ENCODE results near the gene OPN5. TPM values are rescaled to one million over a fixed set of nuclear protein-coding genes. Genes with fewer than 3 reads are reported as not detected.
"Not testable (repeated sequence)": the region's sequence is repeated elsewhere in the genome, so short reads cannot be mapped to it uniquely, and the experiment has no call there.

The OPN5 gene, protein sequence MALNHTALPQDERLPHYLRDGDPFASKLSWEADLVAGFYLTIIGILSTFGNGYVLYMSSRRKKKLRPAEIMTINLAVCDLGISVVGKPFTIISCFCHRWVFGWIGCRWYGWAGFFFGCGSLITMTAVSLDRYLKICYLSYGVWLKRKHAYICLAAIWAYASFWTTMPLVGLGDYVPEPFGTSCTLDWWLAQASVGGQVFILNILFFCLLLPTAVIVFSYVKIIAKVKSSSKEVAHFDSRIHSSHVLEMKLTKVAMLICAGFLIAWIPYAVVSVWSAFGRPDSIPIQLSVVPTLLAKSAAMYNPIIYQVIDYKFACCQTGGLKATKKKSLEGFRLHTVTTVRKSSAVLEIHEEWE
- total RNA-seq (2014; rRNA removed; shearing (Covaris generic)): not detected in 2 replicates

DNA sequence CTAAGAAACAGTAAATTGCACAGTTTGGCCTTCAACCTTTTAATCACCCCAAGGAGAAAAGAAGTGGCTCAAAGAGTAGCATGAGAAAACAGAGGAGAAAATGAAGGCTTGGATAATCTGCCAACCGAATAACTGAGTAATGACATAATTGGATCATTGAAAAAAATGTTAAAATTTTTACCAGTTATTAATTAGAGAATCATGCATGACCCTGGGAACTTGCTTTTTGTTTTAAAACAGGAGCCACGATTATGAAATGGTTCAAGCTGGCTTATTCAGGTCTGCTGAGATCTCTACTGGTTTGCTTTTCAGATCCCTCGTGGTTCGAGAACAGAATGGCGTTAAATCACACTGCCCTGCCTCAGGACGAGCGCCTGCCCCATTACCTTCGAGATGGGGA is at the start of gene OPN5:
Gene OPN5, plus strand, starts transcription at position 301 of the 400 bp plus-strand sequence. Its CDS starts 35 bp downstream, at position 336.
- DNase-seq (ENCODE audit: low read depth): no peak

DNA sequence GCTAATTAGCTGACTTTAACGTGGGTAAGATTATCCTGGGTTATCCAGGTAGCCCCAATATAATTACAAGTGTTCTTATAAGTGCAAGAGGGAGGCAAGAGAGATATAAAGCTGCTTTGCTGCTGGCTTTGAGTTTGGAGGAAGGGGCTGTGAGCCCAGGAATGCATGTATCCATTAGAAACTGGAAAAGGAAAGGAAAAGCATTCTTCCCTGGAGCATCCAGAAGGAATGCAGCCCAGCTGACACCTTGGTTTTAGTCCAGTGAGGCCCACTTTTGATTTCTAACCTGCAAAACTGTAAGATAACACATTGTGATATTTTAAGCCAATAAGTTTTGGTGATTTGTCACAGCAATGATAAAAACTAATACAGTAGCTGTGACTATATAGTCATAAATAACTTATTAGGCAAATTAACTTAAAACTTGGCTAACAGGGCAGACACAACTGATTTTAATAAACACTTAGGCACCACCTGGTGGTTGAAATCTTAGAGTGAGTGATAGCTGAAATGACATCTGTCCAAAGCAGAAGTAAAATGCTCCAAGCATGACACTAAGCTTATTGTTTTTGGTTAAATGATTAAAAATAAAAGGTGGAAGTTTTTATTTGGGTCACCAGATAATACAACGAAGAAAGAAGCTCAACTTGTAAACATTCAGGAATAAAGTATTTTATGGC is 47.8 kb upstream of the OPN5 start:
- DNase-seq (ENCODE audit: low read depth): peak; percentile 22

DNA sequence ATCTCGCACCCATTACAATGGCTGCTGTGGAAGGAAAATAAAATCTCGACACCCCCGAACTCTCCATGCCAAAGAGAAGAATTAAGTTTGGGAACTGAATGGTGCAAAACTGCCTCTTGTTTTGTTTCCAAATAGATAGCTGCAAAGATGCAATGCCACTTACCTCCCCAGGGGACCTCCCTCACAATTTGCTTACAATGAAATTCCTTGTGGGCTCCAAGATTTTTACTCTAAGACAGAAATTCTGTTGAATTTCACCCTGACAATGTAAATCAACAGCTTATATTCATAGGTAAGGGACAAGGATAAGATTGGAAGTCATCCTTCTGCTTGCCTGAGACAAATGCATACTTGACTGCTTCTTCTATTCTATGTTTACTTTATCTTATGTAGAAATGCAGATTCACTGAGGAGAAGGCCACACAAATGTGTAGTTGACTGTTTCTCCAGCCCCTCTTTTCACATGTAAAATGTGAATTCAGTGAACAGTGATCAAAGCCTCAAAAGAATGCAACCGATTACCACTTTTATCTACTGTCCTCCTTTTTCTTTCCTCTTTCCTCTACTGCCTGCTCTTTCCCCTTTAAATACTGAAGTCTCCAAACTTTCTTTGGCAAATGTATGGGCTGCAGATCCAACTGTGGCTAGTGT is 46.9 kb upstream of the OPN5 start:
- DNase-seq (ENCODE audit: low read depth): no peak

DNA sequence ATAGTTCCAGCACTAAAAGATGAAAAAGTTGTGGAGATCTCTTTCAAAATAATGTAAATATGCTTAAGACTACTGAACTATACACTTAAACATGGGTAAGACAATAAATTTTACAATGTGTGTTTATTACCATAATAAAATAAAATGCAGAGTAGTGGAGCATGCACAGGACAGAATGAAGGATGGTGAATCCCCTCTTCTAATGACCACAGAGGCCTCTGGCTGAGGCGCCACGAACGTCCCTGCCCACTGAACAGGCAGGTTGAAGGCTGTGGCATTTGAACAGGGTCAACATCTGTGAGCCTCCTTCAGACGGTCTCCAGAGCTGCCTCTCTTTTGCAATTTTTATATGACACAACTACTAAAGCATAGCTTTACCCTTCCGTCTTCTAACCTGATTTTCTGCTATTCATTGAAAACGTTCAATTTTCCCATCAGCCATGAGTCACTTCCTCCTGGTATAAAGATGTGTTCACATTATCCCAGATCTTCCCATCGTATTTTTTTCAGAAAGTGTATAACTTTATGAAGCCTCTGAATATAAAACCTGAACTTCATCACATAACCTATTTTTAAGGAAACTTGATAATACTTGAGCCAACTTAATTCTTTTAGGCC is 45.6 kb upstream of the OPN5 start:
- DNase-seq (ENCODE audit: low read depth): no peak

DNA sequence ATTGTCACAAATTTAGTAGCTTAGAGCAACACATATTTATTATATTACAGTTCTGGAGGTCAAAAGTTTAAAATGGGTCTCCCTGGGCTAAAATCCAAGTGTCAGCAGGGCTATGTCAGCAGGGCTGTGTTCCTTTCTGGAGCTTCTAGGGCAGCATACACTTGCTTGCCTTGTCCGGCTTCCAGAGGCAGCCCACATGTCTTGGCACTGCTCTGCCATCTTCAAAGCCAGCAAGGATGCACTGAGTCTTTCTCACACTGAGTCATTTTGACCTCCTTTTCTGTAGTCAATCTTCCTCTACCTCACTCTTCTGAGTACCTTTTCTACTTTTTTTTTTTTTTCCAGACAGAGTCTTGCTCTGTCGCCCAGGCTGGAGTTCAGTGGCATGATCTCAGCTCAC is 44.4 kb upstream of the OPN5 start:
- DNase-seq (ENCODE audit: low read depth): no peak

DNA sequence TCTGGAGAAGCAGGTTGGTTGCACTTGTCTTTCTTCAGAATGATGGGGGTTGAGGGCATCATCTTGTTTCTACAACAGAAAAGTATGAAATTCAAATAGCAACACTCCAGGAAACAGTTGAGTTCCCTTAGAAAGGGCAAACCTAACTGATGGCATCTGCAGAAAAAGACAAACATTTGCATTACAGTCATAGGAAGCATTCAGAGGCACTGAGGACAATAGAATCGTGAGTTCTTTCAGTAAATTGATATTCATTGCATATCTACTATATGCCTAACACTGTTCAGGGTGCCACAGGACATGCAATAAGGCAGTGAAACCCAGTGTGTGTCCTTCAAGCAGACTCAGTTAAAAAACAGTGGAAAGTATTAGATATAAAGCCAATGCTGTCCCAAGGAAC is 41.1 kb upstream of the OPN5 start:
- no peak for DNase-seq (ENCODE audit: low read depth)

DNA sequence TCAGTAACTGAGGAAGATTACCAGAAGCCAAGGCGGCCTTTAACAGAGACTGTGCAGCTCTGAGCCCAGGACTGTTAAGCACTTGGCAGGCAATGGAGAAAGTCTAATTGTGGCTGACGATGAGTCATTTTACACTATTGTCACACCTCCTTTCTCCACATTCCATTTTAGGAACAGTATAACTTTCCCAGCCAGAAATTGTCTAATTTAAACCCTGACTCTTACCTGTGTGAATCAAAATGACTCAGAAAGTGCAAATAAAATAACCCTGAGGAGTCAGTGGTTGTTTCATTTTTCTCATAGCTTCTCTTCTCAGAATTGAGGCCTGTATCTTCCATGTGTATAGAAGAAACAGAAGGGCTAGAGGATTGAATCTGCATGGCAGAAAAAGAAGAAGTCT is 40.0 kb upstream of the OPN5 start:
- peak; percentile 32 for DNase-seq (ENCODE audit: low read depth)

DNA sequence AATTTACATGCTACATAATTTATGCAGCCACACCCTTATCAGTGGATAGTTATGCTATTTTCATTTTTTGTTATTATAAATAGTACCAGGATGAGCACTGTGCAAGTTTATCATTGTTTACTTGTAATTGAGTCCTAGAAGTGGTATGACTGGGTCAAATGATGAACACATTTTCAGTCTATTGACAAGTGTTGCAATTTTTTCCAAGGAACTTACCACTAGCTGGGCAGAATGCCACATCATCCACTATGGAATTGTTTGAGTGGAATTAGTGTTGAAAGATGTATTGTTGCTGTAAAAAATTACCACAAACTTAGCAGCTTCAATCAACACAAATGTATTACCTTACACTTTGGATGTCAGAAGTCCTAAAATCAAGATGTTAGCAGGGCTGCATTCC is 38.1 kb upstream of the OPN5 start:
- peak; percentile 8 for DNase-seq (ENCODE audit: low read depth)

DNA sequence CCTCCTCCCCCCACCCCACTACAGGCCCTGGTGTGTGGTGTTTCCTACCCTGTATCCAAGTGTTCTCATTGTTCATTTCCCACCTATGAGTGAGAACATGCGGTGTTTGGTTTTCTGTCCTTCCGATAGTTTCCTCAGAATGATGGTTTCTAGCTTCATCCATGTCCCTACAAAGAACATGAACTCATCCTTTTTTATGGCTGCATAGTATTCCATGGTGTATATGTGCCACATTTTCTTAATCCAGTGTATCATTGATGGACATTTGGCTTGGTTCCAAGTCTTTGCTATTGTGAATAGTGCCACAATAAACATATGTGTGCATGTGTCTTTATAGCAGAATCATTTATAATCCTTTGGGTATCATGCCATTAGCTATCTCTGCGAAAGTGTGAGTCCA is 36.6 kb upstream of the OPN5 start:
- DNase-seq (ENCODE audit: low read depth): not testable (repeated sequence)

DNA sequence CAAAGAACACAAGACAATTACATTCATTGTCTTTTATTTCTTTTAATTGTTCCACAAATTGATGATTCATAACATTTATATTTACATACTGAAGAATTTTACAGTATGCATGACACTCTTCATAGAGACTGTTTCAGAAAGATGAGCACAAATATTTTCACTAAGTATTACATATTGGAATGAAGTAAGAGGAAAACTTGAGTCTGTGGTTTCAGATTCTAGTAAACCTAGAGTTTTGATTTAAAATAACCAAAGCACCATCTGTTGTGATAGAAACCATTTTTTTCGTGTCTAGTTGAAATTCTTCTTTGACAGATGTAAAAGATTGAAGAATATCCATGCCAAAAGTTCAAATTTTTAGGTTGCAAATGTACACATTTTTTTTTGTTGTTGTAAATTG is 32.1 kb upstream of the OPN5 start:
- DNase-seq (ENCODE audit: low read depth): no peak

DNA sequence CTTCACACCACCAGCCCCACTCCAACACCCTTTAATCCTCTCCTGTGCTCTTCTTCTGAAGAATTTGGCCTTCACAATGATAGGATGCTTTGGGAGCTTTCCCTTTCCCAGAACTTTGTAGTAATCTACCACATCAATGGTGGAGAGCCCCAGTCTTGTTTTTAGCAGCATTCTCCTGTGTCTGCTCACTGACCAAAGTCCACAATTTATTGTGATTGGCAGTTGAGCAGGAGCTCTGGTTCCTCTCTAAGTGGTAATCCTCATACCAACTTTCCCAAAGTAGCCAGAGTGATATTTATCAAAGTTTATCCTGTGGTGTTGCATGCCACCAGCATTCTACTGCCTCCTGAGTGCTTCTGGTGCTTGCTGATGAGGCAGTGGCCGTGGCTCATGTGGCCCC is 29.0 kb upstream of the OPN5 start:
- DNase-seq (ENCODE audit: low read depth): no peak

DNA sequence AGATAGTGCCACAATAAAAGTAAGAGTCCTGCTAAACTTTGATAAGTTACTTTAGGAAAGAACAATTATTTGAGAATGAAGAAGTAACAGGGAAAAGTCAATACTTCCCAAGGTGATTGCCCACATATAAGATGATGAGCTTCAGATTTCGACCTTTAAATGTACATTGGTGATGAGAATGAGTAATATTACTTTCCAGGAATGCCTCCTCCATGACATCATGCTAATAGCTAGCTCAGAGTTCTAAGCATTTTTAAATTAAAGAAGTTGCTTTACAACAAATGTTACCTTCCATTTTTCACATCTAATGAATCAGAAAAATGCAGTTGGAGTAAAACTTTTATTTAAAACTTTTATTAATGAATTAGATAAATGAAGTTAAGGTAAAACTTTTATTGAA is 22.5 kb upstream of the OPN5 start:
- DNase-seq (ENCODE audit: low read depth): no peak

DNA sequence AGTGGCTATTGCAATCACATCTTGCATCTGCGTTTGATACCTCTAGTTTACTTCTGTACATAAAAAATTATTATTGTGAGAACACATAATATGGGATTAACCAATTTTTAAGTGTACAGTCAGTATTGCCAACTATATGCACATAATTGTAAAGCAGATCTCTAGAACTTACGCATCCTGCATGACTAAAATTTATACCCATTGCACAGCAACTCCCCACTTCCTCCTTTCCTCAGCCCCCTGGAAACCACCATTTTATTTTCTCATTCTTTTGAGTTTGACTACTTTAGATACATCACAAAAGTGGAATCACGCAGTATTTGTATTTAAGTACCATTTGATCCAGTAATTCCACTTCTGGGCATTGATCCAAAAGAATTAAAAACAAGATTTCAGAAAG is 19.3 kb upstream of the OPN5 start:
- no peak for DNase-seq (ENCODE audit: low read depth)

DNA sequence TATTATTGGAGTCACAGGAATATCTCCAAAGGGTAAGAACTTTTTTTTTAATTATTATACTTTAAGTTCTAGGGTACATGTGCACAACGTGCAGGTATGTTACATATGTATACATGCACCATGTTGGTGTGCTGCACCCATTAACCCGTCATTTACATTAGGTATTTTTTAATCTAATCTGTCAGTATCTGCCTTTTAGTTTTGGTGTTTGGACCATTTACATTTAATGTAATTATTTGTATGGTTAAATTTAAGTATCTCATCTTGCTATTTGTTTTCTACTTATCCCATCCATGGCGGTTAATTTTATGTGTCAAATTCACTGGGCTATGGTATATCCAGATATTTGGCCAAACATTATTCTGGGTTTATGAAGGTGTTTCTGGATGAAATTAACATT is 15.4 kb upstream of the OPN5 start:
- no peak for DNase-seq (ENCODE audit: low read depth)

DNA sequence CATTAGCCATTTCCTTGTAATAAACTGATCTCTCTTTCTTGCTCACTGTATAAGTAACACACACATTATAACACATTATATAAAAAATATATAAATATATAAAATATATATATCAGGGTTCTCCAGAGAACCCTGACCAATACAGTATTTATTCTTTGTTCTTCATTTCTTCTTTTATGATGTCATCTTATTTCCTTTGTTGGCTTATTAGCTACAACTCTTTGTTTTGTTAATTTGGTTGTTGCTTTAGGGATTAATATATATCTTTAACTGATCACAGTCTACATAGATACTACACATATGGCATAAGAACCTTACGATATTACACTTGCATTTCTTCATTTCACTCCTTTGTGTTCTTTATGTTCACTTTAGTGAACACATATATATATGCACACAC is 14.7 kb upstream of the OPN5 start:
- no peak for DNase-seq (ENCODE audit: low read depth)

DNA sequence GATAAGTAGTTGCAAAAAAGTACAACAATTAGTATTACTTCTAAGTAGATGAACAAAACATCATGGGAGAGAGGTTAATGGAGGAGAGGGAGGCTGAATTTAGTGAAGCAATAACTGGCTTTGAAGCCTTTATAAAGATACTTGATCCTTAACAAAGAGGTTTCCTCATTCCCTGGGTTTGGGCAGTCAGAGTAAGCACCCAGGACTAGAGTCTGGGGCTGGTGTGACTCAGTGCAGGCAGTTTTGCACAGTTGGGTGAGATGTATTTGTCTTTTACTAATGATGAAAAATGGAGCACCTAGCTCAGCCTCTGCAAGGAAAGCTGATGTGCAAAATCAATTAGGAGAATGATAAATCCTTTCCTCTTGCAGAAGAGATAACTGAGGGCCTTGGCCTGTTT is 11.8 kb upstream of the OPN5 start:
- DNase-seq (ENCODE audit: low read depth): no peak

DNA sequence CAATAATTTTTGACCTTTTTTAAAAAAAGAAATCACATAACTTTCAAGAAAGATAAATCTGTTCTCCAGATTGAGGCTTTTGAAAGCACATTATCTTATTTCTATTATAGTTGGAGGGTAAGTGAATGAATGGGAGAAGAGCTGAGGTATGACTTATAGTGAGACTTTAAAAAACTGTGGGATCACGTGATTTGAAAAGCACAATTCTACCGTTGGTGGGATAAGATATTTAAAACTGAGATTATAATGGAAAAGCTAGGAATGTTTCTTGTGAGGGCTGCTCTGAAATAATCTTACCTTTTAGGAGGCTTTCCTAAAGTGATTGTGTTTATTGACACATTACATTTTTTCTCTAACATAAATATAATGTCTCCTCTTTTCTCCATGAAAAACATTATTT is 9.5 kb upstream of the OPN5 start:
- DNase-seq (ENCODE audit: low read depth): no peak

DNA sequence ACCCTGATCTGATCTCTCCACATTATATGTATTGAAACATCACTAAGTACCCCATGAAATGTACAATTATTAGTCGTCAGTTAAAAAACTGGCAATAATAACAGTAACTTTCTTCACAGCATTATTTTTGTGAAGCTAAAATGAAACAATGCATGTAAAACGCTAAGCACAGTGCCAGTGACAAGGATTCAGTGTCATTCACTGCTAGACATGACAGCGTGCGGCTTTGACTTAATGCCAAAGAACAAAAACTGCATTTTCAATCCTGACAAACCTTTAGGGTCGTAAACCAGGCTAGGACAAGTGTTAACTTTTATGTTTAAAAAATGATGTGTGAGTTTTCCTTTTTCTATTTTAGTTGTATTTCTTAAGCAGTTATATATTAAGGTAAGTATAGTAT is 8.8 kb upstream of the OPN5 start:
- no peak for DNase-seq (ENCODE audit: low read depth)

DNA sequence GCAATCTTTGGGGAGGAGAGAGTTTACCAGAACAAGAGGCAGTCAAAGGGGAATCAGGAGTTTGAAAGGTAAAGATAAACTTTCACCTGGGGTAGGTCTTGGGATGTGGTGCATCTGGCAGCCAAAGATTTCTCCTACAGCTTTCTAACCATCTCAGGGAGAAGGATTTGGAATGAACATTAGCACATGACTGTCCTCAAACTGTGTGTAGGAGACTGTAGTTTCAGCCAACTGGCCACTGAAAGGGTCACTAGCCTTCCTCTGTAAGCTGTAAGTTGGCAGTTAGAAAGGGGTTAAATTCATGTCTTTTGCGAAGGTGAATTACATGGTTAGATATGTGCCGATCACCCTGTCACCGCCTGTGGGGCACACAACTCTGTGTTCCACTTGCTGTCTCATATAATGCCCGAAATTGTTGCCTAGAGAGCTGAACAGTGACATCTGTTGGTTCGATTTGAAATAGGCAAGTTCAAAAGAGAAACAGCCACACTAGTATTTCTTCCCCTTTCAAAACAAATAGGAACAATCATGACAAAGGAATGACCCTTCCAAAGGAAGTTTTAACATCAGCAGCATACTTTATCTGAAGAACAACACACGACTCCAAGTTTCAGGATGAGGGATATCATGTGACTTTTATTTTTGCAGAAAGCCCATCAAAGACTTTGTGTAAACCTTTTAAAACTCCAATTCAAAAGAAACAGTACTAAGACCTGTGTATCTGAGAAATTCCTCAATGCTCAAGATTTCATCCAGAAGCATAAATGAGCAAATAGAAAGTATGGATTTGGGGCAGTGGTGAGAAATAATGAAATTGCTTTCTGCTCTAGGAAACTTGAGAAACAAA is 1.1 kb upstream of the OPN5 start:
- peak; percentile 64 for DNase-seq (ENCODE audit: low read depth)

DNA sequence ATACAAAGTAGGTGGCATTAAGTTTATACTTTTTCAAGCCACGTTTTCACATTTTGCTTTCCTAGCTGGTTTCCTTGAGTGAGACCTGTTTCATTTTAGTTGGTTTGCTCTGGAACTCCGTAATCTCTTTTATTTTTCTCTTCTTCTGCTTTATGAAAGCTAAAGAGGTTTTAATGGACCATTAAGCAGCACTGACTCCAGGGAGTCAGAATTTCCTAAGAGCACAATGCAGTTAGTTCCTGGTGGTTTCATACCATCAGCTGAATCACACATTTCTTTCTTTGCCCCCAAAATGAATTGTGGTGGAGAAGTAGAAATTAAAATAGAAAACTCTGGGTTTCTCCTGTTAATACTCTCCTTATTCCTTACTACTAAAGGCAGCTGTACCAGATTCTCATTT is 3.4 kb downstream of the OPN5 start:
- no peak for DNase-seq (ENCODE audit: low read depth)

DNA sequence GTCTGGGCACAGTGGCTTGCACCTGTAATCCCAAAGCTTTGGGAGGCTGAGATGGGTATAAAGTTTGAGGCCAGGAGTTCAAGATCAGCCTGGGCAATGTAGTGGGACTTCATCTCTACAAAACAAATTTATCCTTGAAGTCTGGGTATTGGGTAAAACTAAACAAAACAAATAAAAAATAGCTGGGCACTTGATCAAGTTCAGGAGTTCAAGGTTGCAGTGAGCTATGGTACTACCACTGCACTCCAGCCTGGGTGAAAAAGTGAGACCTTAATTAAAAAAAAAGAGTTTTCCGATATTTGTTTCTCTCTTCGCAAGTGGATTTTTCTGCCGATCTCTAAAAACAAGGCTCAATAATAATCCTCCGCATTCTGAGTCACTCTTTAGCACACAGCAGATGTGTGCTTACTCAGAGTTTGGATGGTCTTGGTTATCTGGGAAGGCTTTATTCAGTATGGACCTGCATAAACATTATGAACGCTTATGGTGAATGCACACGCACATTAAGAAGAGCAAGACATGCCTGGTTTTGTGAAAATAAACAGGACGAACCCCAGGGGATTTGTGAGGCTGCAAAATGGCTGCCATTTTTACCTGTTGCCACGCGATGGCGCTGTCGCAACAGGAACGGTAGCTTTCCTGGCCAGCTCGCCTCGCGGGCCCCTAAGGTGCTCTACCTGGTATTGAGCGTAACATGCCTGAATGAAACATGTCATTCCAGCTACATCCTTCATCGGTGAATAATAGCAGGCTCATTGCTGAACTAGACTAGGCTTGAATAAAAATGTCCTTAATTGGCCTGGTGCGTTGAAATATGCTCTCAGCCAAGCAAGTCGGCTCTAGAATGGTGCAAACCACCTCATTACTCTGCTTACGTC is 6.0 kb downstream of the OPN5 start:
- peak; percentile 35 for DNase-seq (ENCODE audit: low read depth)
